WERI-Rb-1 (cell line): Measurements from ENCODE around the gene DIPK1B.

Source experiments
- DNase-seq: peaks from one replicate; pipeline ENCODE4 v3.0.0-alpha.2; 2020
- H3K27ac ChIP-seq: fragments of 250-450 bp; sonication (Bioruptor Pico); 2 replicates; pipeline ENCODE4 v1.5.1; 2020; ENCODE audit warnings: mild to moderate bottlenecking, moderate library complexity
- H3K27me3 ChIP-seq: fragments of 250-450 bp; sonication (Bioruptor Pico); 2 replicates; pipeline ENCODE4 v1.5.1; 2021; ENCODE audit warnings: mild to moderate bottlenecking, low read depth, moderate library complexity; ENCODE audit not compliant: insufficient read depth, severe bottlenecking
- H3K36me3 ChIP-seq: fragments of 250-450 bp; sonication (Bioruptor Pico); 2 replicates; pipeline ENCODE4 v1.5.1; 2020; ENCODE audit warnings: mild to moderate bottlenecking, moderate library complexity
- H3K4me3 ChIP-seq: 2 replicates; pipeline ENCODE4 v1.5.1; 2011; ENCODE audit warnings: low read depth, mild to moderate bottlenecking, control low read depth, low read length
- H3K9me3 ChIP-seq: fragments of 250-450 bp; sonication (Bioruptor Pico); 2 replicates; pipeline ENCODE4 v1.5.1; 2021; ENCODE audit warnings: mild to moderate bottlenecking, moderate library complexity; ENCODE audit not compliant: severe bottlenecking
- CTCF ChIP-seq: IDR thresholded peaks from 2 replicates; pipeline ENCODE4 v1.5.1; 2011; ENCODE audit warnings: low read depth, mild to moderate bottlenecking, control low read depth, inconsistent platforms, low read length

DIPK1B gene

GRCh38 chr9:136694163-136694871 lies 18.1 kb upstream of the DIPK1B start:
- peak overlapping the region; percentile 99 for H3K27ac ChIP-seq
- no peak overlapping the region for H3K4me3 ChIP-seq

GRCh38 chr9:136694872-136695247 lies 17.5 kb upstream of the DIPK1B start:
- H3K9me3 ChIP-seq, result no peaks in the 10 kb centered on the region
- no peaks in the 10 kb centered on the region for H3K27me3 ChIP-seq
- H3K36me3 ChIP-seq, result no peaks in the 10 kb centered on the region
- peak overlapping the region; percentile 99 for H3K27ac ChIP-seq
- DNase-seq, result no peak
- H3K4me3 ChIP-seq, result no peak overlapping the region
- no peak for TF ChIP-seq CTCF

More at GRCh38 chr9:136694163-136694871, 18.1 kb upstream of the DIPK1B start:
- Histone ChIP-seq H3K27me3 (no peaks in the 10 kb centered on the region), H3K36me3 (no peaks in the 10 kb centered on the region), H3K9me3 (no peaks in the 10 kb centered on the region)
- peak; percentile 80 for DNase-seq
- TF ChIP-seq CTCF, result peak; percentile 76

GRCh38 chr9:136695435-136695895 lies 16.9 kb upstream of the DIPK1B start:
- DNase-seq, result peak; percentile 87
- no peak for TF ChIP-seq CTCF
- no peaks in the 10 kb centered on the region for H3K9me3 ChIP-seq
- H3K27me3 ChIP-seq, result no peaks in the 10 kb centered on the region
- peak overlapping the region; percentile 20 for H3K4me3 ChIP-seq
- H3K27ac ChIP-seq, result peak overlapping the region; percentile 99
- H3K36me3 ChIP-seq, result no peaks in the 10 kb centered on the region

- Histone ChIP-seq H3K9me3 (no peaks in the 10 kb centered on the region), H3K27me3 (no peaks in the 10 kb centered on the region), H3K36me3 (no peaks in the 10 kb centered on the region), H3K4me3 (peak overlapping the region; percentile 20), H3K27ac (peak overlapping the region; percentile 99)
- no peak for TF ChIP-seq CTCF
- DNase-seq, result peak; percentile 83
Observed at GRCh38 chr9:136695955-136696354, 16.4 kb upstream of the DIPK1B start.

GRCh38 chr9:136696502-136696901 lies 15.9 kb upstream of the DIPK1B start:
- peak overlapping the region; percentile 99 for H3K27ac ChIP-seq
- TF ChIP-seq CTCF, result no peak
- no peaks in the 10 kb centered on the region for H3K36me3 ChIP-seq
- no peaks in the 10 kb centered on the region for H3K27me3 ChIP-seq
- peak overlapping the region; percentile 20 for H3K4me3 ChIP-seq
- H3K9me3 ChIP-seq, result no peaks in the 10 kb centered on the region
- peak; percentile 62 for DNase-seq
